G401.6 (cell line): ENCODE results near the gene LCE2C.
"Not testable (repeated sequence)": the region's sequence is repeated elsewhere in the genome, so short reads cannot be mapped to it uniquely, and the experiment has no call there.

Experiments used
- FAIRE-seq: peaks from 2 replicates; lab custom pipeline; 2012; peaks lifted over from hg19 to GRCh38; lab: Jason Lieb, UNC

Gene LCE2C, protein sequence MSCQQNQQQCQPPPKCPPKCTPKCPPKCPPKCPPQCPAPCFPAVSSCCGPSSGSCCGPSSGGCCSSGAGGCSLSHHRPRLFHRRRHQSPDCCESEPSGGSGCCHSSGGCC

DNA sequence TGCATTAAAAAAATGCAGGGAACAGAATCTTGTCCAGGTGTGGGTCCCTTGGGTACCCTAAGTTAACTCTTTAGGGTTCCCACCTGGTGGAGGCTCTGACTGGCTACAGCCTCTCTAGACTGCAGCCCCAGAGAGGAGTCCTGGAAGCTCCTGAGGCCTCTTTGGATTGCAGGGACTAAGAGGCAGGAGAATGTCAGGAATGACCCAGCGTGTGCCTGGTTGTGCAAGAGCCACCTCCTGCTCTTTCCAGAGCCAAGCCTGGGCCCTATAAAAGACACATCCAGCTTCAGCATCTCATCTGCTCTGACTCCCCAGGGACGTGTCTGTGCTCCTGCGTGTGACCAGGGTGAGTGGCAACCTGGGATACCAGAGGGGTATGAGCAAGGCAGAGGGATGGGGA, at the start of gene LCE2C:
LCE2C (plus strand) TSS at position 297 of the 400 bp plus-strand sequence. CDS start 737 bp downstream, outside the sequence.
- FAIRE-seq = not testable (repeated sequence)

DNA sequence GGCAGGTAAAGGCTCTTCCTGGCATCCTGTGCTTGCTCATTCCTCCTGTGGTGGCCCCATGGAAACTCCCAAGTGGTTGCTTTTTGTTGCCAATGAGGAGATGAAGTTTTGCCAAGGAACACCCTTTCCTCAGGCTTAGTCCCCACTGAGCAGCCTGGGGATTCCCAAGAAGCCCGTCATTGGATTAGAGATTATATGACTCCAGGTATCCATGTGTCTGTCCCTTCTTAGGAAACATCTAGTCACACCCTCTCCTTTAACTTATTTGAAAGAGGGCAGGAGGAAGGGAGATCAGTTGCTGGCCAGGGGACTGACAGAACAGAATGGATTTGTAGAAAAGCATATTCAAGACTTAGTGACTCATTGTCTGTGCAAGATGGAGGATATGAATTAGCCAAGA, 48.3 kb upstream of the LCE2C start:
- no peak for FAIRE-seq

DNA sequence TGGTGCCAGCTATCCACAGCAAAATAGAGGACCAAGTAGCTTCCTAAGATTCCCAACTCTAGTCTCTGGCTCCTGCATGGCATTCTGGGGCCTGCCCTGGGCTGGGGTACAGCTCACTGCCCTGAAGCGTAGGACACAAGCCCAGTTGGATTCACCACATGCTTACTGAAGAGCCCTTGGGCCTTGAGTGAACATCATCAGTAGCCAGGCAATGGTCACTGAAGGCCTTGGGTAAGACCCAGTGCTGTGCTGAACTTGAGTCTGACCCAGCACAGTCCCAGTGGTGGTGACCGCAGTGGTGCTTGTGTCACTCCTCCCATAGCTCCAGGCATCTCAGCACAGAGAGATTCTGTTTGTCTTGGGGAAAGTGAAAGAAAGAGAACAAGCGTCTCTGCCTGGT, 44.5 kb upstream of the LCE2C start:
- no peak for FAIRE-seq

DNA sequence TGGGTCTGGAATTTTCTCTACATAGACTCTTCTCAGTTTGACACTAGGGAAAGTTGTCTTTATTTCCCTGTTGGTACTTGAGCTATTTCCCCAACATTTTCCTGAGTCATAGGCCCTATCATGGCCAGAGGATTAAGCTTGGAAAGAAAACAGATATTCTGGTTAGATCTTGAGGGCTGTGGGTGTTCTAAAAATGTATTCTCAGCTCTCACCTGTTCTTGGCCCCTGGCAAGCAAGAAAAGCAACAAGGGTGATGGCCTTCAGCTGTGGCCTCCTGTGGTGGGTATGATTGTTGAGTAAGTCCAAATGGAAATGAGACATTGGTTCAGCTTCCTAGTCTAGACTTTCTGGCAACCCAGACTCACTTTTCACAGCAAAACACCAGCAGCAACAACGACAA, 34.7 kb upstream of the LCE2C start:
- FAIRE-seq = no peak

DNA sequence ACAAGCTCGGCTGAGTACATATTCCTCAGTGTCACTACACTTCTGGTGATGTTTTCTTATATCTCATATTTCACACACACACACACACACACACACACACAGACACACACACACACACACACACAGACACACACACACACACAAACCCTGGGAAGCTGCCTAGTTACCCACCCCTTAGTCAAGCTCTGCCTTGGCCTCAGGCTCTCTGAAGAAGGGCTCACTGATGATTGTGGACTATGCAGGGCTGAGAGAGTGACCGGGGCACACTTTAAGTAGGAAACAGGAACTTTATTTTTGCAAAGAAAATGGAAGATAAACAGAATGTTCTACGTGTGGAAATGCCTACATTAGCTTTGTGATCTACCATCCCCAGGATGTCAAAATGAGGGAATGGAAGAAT, 31.1 kb upstream of the LCE2C start:
- FAIRE-seq = no peak

DNA sequence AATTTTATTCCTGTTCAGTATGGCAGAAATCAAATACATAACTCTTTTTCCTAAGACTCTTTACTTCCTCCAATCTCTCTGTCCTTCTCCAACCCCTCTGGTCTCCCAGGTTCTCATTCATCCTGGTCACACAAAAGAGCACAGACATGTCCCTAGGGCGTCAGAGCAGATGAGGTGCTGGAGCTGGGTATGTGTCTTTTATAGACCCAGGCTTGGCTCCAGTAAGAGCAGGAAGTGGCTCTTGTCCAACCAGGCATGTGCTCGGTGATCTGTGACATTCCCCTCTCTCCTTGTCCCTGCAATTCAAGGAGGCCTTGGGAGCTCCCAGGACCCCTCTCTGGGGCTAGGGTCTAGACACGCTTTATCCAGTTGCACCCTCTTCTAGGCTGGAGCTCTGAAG, 29.9 kb upstream of the LCE2C start:
- no peak for FAIRE-seq

DNA sequence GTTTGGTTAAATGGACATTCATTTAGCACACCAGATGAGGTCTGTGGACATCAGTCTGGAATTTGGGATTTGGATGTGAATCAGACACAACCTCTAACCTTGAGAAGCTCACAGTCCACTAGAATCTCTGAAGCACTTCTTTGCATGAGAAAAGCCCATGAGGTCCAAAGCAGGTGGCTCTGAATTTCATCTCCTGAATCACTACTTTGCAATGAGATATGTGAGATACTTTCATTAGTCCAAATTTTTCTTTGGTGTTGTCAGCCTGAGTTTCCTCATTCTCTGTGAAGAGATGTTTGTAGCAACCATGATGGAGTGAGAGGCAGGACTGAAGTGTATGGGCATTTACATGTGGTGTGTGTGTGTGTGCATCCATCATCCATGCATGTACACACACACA, 28.4 kb upstream of the LCE2C start:
- no peak for FAIRE-seq

DNA sequence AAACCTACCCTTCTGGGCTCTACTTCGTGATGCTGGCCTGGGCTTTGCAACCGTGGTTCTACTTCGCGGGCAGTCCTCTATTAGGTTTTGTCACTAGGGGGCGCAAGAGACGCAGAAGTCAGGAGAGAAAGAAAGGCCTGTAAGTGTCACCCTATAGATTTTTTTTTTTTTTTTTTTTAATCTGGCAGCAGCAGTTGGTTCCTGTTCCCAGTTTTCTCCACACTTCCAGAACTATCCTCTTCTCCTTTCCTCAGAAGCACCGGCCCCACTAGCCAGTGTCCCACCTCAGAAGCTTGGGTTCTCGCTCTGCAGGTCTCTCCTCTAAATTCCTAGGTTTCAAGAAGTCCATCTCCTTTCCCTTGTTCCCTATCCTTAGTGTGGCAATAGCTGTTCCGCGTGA, 21.0 kb upstream of the LCE2C start:
- peak; percentile 63 for FAIRE-seq

DNA sequence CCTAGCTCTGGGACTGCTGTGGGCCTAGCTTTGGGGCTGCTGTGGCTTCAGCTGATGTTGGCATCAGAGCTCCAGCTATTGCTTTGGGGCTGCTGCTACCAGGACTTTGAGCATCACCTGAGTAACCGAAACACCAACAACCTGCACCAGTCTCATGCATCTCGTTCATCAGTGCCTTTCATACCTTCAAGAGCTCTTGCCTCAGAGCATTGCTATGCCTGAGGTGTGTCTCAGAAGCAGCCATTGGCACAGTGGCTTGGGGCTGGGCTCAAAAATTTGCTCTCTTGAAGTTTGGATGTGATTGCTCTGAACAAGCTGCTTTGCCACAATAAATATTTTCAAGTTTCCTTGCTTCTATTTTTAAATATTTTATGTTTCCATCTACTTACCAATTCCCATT, 18.6 kb upstream of the LCE2C start:
- no peak for FAIRE-seq

DNA sequence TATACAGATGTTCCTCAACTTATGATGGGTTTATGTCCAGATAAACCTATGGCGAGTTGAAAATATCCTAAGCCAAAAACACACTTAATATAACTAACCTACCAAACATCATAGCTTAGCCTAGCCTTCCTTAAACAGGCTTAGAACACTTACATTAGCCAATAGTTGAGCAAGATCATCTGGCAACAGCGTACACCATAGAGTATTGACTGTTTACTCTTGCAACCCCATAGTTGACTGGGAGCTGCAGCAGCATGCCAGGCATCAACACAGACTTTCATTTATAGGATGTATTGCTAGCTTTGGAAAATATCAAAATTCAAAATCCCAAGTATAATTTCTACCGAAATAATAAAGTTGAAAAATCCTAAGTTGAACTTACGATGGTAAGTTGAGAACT, 17.4 kb upstream of the LCE2C start:
- FAIRE-seq = no peak

DNA sequence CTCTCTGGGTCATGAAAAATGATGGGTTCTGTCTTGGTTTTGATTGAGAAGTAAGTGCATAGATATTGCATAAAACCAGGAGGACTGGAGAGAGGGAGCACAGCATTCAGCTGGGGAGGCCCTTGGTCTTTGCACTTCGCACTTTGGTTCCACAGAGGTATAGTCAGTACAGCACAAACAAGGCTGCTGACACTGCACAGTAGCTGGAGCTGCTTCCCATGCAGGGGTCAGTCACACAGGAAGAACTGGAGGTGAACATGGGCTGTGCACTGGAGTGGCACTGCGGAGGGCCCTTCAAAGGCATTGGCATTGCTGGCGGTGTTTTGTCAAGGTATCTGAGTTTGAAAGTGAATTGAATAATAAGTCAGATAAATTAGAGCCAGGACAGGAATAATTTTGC, 16.4 kb upstream of the LCE2C start:
- FAIRE-seq = no peak

DNA sequence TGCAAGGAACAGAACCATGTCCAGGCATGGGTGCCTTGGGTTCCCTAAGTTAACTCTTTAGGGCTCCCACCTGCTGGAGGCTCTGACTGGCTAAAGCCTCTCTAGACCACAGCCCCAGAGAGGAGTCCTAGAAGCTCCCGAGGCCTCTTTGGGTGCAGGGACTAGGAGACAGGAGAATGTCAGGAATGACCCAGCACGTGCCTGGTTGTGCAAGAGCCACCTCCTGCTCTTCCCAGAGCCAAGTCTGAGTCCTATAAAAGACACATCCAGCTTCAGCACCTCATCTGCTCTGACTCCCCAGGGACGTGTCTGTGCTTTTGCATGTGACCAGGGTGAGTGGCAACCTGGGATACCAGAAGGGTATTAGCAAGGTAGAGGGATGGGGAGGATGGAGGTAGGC, 12.0 kb upstream of the LCE2C start, which contains the start of gene LCE2D:
LCE2D (plus strand) TSS at position 283 of the 400 bp plus-strand sequence. CDS start 726 bp downstream, outside the sequence.
- no peak for FAIRE-seq

DNA sequence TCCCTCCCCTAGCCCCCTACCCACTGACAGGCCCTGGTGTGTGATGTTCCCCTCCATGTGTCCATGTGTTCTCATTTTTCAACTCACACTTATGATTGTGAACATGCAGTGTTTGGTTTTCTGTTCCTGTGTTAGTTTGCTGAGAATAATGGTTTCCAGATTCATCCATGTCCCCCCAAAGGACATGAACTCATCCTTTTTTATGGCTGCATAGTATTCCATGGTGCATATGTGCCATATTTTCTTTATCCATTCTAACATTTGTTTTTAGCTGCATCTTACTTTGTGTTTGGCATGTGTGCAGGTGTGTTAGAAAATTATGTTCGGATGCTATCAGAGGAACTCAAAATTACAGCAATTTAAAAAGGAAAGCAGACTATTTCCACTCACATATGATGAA, 8.9 kb upstream of the LCE2C start:
- FAIRE-seq = not testable (repeated sequence)

DNA sequence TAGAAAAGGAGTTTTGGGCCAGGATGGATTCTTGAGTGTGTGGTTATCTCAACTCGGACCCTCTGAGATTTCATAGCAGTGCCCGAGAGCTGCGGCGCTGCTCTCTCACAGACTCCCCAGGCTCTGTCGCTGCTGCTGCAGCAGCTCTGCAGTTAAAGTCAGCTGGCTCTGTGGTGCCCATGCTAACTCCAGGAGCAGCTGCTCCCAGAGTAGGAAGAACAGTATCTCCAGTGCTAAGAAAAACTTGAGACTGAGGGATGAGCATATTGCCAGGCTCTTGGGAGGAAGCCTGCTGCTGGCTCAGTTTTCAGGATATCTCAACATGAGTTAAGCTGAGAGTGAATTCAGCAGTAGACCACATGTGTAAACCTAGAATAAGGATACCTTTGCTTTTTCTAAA, 7.4 kb upstream of the LCE2C start:
- FAIRE-seq = no peak

DNA sequence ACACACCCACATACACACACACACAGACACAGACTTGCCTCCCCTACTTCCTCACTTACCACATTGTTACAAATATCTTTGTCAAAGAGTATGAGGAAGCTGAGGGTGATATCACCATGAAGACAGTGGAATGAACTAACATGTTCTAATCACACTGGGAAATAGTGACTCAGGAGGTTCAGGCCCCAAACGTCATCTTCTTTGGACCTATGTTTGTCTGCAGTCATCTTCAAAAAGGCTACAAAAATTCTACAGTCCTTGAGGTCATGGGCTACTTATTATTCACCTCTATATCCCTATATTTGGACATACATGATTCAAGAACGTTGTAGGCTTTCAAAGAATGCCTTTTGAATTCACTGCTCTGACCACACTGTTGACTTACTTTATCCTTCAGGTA, 2.1 kb upstream of the LCE2C start:
- no peak for FAIRE-seq

DNA sequence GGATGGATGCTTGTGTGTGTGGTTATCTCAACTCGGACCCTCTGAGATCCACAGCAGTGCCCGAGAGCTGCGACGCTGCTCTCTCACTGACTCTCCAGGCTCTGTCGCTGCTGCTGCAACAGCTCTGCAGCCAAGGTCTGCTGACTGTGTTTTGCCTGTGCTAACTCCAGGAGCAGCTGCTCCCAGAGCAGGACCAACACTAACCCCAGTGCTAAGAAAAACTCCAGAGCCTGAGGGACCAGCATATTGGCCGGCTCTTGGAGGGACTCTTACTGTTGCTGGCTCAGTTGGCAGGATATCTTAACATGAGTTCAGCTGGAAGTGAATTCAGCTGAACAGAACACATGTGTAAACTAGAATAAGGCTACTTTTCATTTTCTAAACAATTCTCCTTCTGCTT, 4.4 kb downstream of the LCE2C start:
- FAIRE-seq = no peak

DNA sequence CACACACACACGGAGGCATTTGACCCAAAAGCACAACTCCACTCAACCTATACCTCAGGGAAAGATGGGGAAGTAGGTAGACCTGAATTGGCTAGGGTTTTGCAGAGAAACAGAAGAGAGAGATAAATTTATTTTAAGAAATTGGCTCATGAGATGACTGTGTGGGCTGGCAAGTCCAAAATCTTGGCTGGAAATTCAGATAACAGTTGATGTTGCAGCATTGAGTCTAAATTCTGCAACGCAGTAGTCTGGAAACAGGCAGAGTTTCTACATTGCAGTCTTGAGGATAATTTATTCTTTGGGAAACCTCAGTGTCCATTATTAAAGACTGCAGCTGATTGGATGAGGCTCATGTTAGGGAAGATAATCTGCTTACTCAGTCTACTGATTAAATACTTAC, 6.5 kb downstream of the LCE2C start:
- FAIRE-seq = no peak

DNA sequence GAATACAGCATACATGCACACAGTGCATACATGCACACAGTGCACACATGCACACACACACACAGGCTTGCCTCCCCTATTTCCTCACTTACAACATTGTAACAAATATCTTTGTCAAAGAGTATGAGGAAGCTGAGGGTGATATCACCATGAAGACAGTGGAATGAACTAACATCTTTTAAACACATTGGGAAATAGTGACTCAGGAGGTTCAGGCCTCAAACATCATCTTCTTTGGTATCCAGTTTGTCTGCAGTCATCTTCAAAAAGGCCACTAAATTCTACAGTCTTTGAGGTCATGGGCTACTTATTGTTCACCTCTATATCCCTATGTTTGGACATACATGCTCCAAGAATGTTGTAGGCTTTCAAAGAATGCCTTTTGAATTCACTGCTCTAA, 8.8 kb downstream of the LCE2C start:
- no peak for FAIRE-seq

DNA sequence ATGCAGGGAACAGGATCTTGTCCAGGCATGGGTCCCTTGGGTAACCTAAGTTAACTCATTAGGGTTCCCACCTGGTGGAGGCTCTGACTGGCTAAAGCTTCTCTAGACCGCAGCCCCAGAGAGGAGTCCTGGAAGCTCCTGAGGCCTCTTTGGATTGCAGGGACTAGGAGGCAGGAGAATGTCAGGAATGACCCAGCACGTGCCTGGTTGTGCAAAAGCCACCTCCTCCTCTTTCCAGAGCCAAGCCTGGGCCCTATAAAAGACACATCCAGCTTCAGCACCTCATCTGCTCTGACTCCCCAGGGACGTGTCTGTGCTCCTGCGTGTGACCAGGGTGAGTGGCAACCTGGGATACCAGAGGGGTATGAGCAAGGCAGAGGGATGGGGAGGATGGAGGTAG, 10.7 kb downstream of the LCE2C start, which contains the start of gene LCE2B:
LCE2B (plus strand) TSS at position 301 of the 400 bp plus-strand sequence. CDS start 721 bp downstream, outside the sequence.
- FAIRE-seq = not testable (repeated sequence)

DNA sequence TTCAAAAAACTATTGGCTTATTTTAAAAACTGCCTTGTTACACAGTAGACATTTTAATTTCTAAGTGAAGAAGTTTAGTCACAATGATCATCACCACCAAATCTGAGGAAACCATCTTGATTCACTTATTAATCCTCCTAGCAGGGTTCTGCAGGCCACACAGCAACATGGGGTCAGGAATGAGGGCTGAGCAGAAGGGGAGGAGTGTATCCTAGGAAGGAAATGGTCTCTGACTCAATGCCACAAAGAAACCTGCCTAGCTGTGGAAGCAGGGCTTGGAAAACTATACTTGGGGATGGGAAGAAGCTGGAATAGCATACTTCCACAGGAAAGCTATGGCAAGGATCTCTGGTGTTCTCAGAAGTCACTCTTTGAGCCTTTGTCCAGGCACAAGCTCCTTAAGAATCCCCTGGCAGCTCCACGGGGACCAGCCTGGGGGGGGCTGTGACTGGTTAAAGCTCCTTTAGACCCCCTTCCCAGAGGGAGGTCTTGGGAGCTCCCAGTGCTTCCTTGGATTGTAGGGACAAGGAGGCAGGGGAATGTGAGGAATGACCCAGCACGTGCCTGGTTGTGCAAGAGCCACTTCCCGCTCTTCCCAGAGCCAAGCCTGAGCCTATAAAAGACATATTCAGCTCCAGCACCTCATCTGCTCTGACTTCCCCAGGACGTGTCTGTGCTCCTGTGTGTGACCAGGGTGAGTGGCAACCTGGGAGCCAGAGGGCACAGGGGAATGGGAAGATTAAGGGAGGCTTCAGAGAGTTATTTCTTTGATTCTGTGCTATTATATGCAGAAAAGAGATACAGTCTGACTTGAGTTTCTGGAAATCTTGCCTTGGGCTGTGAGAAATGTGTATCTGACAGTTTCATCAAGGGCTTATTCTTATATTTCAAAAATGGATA, 22.9 kb downstream of the LCE2C start, which contains the start of gene LCE2A:
LCE2A (plus strand) TSS at position 645 of the 900 bp plus-strand sequence. CDS start 557 bp downstream, outside the sequence.
- FAIRE-seq = no peak

DNA sequence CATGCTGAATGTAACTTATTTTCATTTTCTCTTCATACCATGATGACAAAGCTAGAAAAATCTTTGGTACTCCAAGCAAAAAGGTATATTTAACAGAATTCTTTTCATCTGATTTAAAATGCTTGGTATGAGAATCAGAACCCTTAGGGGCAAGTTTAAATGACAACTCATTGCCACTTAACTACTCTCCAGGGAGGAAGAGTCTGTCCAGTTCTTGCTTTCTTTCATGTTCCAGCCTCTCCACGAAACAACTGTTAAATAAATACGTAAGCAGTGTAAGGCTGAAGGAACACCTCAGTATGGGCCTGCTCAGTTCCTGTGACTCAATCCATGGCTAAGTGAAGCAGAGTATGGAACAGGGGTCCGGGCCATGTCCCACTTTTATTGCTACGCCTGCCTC, 24.7 kb downstream of the LCE2C start:
- FAIRE-seq = no peak

DNA sequence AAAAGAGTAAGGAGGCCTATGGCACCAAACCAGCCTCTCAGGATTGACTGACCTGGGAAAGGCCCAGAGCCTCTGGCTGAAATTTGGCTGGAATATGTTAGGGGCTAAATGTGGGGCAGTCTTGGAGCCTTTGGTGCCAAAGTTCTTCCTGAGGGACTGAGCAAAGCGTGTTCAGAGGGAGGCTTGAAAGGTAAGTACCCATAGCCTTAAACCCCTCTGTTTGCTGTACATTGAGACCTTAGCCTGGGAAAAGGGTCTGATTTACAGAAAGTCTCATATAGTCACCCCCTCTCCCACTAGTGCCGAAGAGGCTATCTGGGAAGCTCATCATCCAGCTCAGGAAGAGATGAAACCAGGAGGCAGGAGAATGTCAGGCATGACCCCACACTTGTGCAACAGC, 32.8 kb downstream of the LCE2C start, which contains the start of gene LCE4A:
LCE4A (plus strand) TSS at position 301 of the 400 bp plus-strand sequence. CDS start 916 bp downstream, outside the sequence.
- FAIRE-seq = no peak

DNA sequence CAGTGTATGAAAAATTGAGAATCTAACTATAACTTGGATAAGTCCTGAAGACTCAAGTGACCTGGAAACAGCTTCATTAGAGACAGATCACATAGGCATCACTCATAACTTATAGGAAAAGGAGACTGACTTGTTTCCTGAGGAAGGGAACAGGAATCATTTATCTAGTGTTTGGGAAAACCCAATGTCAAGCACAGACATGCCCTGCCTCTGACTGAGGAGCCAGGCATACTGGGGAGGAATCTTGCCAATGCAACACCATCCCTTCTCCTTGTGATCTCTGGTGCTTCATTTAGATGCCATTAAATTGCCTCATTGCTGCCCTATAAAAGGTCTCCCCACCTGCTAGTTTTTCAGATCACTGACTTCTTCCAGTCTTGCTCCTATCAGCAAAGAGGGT, 43.2 kb downstream of the LCE2C start:
- no peak for FAIRE-seq
